Caki2 (cell line): ENCODE data around the gene APRT. TPM values are rescaled to one million over a fixed set of nuclear protein-coding genes. Genes with fewer than 3 reads are reported as not detected.

Source experiments
- DNase-seq: peaks from one replicate; pipeline ENCODE4 v3.0.0-alpha.2; 2015; ENCODE audit warnings: low read depth
- in situ Hi-C: cut with HindIII; loops from 2 replicates; pipeline ENCODE4 v1.10.0; 2016; ENCODE audit warnings: low sequenced_read_pairs, low pct_unique_long_range_greater_than_20kb, mixed read lengths
- total RNA-seq: library from RNA; depleted of rRNA; stranded (reverse); fragments of >200 nt; shearing (Covaris generic); gene quantifications from 2 replicates; pipeline ENCODE4 v1.2.3, GENCODE V29; 2014; ENCODE audit warnings: low replicate concordance

Gene APRT
- total RNA-seq, 1 experiment from 2014 or later = 262 TPM

DNA sequence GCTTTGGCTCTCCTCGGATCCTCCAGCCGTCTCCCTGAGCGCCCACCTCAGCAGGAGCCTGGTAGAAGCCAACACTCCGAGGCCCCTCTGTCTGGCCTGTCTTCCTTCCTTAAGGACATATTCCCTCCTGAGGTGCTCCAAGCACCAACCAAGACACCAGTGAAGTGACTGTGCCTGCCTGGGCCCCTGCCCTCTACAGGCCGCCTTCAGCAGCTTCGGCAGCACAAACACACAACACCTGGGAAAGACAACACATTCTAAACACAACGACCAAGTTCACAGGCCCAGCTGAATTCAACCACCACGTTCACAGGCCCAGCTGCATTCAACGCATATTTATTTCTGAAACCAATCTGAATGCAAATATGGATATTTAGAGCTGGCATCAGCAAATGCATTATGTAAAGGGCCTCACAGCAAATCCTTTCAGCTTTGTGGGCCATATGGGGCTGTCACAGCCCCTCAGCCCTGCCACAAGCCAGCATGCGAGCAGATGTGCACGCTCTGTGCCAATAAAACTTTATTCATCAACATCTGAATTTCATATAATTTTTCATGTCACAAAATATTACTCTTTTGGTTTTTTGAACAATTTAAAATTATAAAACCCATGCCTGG, 32.8 kb upstream of the APRT start:
- in situ Hi-C loops = no loop called here
- no peak for DNase-seq

- no peak for DNase-seq
- in situ Hi-C loops = no loop called here
Observed at GRCh38 chr16:88843256-88843655, 31.5 kb upstream of the APRT start.

DNA sequence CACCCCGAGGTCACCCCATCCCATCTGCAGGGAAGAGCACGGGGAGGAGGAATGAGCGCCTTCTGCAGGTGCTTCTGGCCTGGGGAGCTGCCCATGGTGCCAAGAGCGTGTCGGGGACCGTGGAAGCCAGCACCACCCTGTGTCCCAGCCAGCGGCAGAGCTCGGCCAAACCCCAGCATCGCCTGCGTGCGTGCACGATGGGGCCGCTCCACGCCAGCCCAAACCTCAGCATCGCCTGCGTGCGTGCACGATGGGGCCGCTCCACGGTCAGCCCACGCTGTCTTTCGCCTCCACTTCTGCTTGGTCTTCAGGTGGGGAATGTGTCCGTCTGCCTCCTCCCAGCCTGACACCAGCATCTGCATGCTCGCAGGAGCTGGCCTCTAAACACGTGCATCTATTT, 31.1 kb upstream of the APRT start:
- in situ Hi-C loops = no loop called here
- no peak for DNase-seq

DNA sequence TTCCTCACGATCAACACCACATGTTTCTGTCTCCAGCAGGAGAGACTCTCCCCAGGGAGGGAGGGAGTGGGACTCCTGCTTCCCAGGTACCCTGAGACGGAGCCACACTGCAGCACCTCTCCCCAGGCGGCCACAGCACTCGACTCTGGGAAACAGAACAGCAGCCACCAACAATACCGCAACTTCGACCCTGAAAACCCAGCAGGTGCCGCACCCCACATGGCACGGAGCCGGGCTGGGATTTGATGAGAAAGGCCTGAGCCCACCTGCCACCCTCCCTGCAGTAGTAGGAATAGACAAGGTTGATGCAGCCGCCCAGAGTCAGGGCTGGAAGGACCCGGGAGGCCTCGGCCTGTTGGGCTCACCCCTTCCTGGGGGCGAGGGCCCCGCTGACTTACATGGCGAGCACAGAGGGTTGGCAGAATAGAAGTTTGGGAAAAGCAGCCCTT, 30.6 kb upstream of the APRT start:
- DNase-seq = no peak
- in situ Hi-C loops = no loop called here

GRCh38 chr16:88841521-88842307, 30.0 kb upstream of the APRT start:
- in situ Hi-C loops = no loop called here
- DNase-seq = no peak

GRCh38 chr16:88840600-88841215, 29.0 kb upstream of the APRT start:
- in situ Hi-C loops = no loop called here
- no peak for DNase-seq

DNA sequence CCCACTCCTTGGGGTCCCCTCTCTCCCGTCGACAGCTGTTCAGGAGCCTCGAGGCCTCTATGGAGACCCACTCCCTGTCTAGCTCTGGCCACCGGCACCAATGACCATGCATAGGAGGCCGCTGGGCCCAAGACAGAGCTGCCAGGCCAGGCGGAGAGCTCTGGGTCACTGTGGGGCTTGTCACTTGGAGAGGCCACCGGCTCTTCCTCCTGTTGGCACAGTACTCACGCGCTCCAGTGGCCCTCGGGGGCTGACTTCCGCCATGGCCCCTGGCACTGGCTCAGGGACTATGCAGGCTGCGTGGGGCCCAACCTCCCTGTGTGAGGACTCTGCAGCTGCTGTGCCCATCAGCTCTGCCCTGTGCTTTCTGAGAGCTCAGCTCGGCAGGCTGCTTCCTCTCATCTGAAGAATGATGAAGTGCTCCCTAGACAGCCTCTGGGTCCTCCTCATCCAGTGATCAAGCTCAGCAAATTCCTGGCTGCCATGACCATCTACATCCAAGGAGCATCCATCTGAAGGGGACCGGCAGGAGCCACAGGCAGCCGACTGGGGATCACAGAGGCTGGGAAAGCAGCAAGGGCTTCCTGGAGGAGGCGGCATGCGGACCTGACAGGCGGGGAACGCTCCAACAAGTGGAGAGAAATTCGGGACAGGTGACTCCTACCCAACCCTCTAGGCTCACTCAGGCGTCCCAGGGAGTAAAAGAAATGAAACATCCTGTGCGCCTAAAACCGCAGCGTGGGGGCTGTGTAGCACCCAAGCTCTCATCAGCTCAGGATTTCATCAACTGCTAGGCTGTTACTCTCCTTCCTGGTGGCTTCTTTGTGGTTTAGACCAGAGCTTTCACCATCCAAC, 28.2 kb upstream of the APRT start:
- DNase-seq = no peak
- in situ Hi-C loops = no loop called here

GRCh38 chr16:88839026-88839529, 27.4 kb upstream of the APRT start:
- in situ Hi-C loops = no loop called here
- no peak for DNase-seq

DNA sequence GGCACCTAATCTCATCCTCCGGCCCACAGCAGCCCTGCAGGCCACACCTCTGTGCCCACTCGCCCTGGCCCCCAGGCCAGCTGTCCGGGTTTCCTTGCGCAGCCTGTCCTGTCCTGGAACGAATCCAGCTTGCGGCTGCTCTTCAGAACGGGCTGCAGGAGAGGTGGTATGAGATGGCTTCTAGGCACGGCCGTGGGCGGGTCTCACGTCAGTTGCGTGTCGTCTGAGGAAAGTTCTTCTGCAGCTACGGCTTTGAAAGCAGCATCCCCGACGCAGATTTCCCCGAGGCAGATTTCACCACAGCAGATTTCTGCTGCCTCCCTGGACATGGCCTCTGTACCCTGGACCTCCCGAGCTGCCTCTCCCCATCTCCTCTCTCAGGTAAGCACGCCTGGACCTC, 26.8 kb upstream of the APRT start:
- no peak for DNase-seq
- in situ Hi-C loops = no loop called here

GRCh38 chr16:88837806-88838205, 26.1 kb upstream of the APRT start:
- in situ Hi-C loops = no loop called here
- no peak for DNase-seq

GRCh38 chr16:88836791-88837190, 25.1 kb upstream of the APRT start:
- no peak for DNase-seq
- in situ Hi-C loops = no loop called here

GRCh38 chr16:88835818-88836217, 24.1 kb upstream of the APRT start:
- in situ Hi-C loops = no loop called here
- no peak for DNase-seq

DNA sequence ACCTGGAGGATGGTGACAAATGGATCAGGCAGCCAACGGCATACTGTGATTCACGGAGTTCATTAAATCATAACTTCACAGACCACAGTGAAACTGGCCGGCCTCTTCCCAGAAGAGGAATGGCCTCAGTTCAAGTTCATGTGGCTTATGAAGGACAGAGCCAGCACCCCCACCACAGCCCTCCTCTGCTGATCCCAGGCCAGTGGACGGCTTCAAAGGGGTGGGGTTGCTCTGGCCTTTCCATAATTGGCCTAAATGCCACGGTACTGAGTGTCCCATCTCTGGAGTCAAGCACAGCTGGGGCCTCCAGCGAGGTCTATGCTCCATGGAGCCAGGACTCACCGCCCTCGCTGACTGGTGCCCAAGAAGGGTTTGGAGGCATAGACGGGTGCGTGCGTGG, 23.7 kb upstream of the APRT start:
- in situ Hi-C loops = no loop called here
- no peak for DNase-seq

DNA sequence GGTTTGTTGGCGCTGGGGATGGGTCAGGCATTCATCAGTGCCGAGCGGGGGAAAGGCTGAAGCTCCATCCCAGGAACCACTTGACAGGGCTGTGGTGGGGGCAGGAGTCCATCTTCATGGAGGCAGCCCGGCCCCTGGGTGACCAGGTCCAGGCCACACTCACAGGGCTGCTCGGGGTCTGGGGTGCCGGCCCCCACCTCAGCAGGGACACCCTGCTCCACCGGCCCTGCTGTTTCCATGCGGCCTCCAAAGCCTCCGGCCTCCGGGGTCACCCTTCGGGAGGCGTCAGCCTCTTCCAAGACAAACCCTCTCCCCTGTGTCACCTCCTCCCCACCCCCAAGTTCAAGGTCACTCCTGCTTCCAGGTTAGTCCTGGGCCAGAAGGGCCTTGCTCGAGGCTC, 22.9 kb upstream of the APRT start:
- DNase-seq = no peak
- in situ Hi-C loops = no loop called here

DNA sequence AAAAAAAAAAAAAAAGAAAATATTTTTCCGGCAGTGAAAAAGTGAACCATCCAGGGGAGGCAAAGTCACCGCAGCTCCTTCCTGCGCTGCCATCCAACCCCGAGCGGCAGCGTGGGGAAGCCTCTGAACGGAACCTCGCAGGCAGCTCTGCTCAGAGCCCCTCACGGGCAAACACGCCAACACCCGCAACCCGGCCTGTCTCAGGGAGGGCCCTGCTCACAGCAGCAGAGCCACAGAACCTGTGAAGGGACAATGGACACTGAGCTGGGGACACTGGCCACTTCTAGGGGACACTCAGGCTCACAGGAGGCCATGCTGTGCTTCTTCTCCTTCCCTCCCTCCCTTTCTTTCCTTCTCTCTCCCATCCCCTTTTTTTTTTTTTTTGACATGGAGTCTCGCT, 21.4 kb upstream of the APRT start:
- in situ Hi-C loops = no loop called here

GRCh38 chr16:88831838-88832237, 20.1 kb upstream of the APRT start:
- DNase-seq = peak; percentile 33
- in situ Hi-C loops = no loop called here

More for the DNA sequence above, 21.4 kb upstream of the APRT start:
- no peak for DNase-seq

DNA sequence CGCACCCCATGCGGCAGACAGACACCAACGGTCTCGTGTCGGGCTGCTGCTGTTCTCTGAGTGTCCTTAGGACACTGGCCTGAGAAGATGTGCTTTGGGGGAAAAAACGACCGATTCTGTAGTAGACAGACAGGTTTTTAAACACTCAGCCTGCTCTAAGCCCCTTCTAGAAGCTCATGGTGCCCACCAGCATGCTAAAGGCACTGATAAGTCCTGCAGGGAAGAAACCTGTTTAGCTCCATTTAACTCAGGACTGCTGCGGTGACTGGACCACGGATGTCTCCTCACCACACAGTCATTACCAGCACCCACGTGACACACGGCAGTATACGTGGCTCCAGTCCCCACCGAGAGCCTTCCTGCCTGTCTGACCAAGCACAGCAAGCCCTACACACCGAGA, 19.1 kb upstream of the APRT start:
- DNase-seq = no peak
- in situ Hi-C loops = no loop called here

DNA sequence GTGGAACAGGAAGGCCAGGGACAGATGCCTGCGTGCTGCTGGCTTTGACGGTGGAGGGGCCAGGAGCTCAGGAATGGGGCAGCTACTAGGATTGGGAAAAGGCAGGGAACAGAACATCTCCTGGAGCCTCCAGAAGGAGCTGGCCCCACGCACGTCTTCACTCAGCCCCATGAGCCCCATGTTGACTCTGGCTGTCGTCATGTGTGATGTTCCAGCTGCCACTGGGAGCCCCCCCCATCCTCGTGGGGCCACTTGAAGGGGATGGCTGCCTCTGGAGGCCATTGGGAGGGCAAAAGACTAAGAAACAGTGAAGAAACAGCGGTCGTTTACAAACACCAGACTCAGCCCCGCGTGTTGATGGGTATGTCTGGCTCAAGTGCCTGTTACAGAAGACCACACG, 18.5 kb upstream of the APRT start:
- in situ Hi-C loops = no loop called here
- DNase-seq = no peak

DNA sequence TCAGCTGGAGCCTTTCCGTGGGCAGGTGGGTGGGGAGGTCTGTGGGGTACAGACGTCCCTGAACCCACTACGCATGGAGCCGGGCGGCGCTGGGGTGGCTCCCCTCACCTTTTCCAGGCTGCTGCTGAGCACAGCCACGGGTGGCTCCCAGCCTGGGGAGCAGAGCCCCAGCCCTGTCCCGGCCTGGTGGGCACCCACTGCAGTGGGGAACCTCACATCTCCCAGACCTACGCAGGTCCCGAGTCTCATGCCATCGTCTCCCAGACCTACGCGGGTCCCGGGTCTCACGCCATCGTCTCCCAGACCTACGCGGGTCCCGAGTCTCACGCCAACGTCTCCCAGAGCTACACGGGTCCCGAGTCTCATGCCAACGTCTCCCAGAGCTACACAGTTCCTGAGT, 17.0 kb upstream of the APRT start:
- no peak for DNase-seq
- in situ Hi-C loops = no loop called here
